ENCODE measurements around the gene CCDC32. TPM values are rescaled to one million over a fixed set of nuclear protein-coding genes. Genes with fewer than 3 reads are reported as not detected.

The CCDC32 gene
- total RNA-seq, 1 experiment from 2014 or later = 8.9 TPM

GRCh38 chr15:40554161-40554525 is 10.7 kb downstream of the CCDC32 start:
- H3K79me2 ChIP-seq (ENCODE audit: insufficient read depth, low read length) = no peaks in the 10 kb centered on the region; the same call in 1 of the 2 replicates

More at GRCh38 chr15:40554161-40554525, 10.7 kb downstream of the CCDC32 start:
- H3K79me1 ChIP-seq (ENCODE audit: insufficient read depth, low read depth, low read length, poor library complexity, severe bottlenecking) = no peaks in the 10 kb centered on the region
- H3K14ac ChIP-seq (ENCODE audit: insufficient read depth, low read length) = no peak overlapping the region
- no peaks in the 10 kb centered on the region for H3K9me3 ChIP-seq (ENCODE audit: control insufficient read depth, low read depth, low read length)
- no peaks in the 10 kb centered on the region for H3K23me2 ChIP-seq (ENCODE audit: insufficient read length, low read depth, low read length, poor library complexity, severe bottlenecking)
- no peak overlapping the region for H3K4ac ChIP-seq (ENCODE audit: low read depth, low read length)
- H3K4me2 ChIP-seq (ENCODE audit: insufficient read depth, insufficient read length, low read length) = no peak overlapping the region
- Mint-ChIP-seq H3K4me3 (peak overlapping the region in 1 of 2 experiments; percentile 49; a peak in 2 of 5 replicates), H3K27me3 (ENCODE audit: low read depth) (no peaks in the 10 kb centered on the region), H3K4me1 (peaks cover 33 to 40% of the 10 kb centered on the region in 2 experiments), H3K36me3 (ENCODE audit: insufficient read depth in 1 of 3, low read depth in 3 of 3) (peaks cover 1 to 14% (median 9%) of the 10 kb centered on the region in 3 experiments; a peak in 4 of 7 replicates), H3K27ac (peak overlapping the region in 2 of 3 experiments; percentile 68 to 95; a peak in 5 of 7 replicates), H3K9me3 (no peaks in the 10 kb centered on the region)
- no peak overlapping the region for H4K5ac ChIP-seq (ENCODE audit: insufficient read length, low read depth, low read length)
- H4K8ac ChIP-seq (replicated peaks; ENCODE audit: insufficient read length, low read depth, low read length) = no peak overlapping the region
- H2BK5ac ChIP-seq (ENCODE audit: insufficient read length, low read length) = no peak overlapping the region
- no peak overlapping the region for H2BK120ac ChIP-seq (ENCODE audit: low read depth, low read length, poor library complexity, severe bottlenecking)
- no peak overlapping the region for H2BK15ac ChIP-seq (ENCODE audit: low read depth, low read length)
- DNase-seq = peak; percentile 52
- no peak overlapping the region for H3K18ac ChIP-seq (ENCODE audit: insufficient read length, low read depth, low read length)
- H3K4me1 ChIP-seq (ENCODE audit: insufficient read depth, low read length) = peaks cover 7% of the 10 kb centered on the region; the same call in 1 of the 2 replicates
- H4K91ac ChIP-seq (ENCODE audit: insufficient read length, low read depth, low read length) = no peak overlapping the region
- no peak overlapping the region for H3K27ac ChIP-seq (ENCODE audit: insufficient read length, low read depth, low read length)
- H3K56ac ChIP-seq (ENCODE audit: insufficient read length, low read depth, low read length) = no peak overlapping the region
- no peaks in the 10 kb centered on the region for H3K27me3 ChIP-seq (ENCODE audit: insufficient read depth, low read length)
- no peak overlapping the region for H2BK20ac ChIP-seq (ENCODE audit: low read depth, low read length, poor library complexity, severe bottlenecking)
- H3K9ac ChIP-seq (ENCODE audit: extremely low read depth, insufficient read length, low read length) = no peak overlapping the region
- H2BK12ac ChIP-seq (ENCODE audit: insufficient read length, low read depth, low read length) = no peak overlapping the region
- WGBS (ENCODE audit: extremely low coverage, insufficient read length, low lambda C conversion rate) = no CpG with 5 or more reads among the region's 4 CpGs
- H4K20me1 ChIP-seq (ENCODE audit: control insufficient read depth, insufficient read depth, insufficient read length) = no peaks in the 10 kb centered on the region
- no peak overlapping the region for H3T11ph ChIP-seq (ENCODE audit: low read length)
- H3K23ac ChIP-seq (ENCODE audit: insufficient read length, low read depth, low read length) = no peak overlapping the region
- H2AK5ac ChIP-seq (ENCODE audit: insufficient read length, low read length) = no peak overlapping the region
- H2AFZ ChIP-seq (ENCODE audit: low read length) = no peak overlapping the region
- TF ChIP-seq, protein P1, sequence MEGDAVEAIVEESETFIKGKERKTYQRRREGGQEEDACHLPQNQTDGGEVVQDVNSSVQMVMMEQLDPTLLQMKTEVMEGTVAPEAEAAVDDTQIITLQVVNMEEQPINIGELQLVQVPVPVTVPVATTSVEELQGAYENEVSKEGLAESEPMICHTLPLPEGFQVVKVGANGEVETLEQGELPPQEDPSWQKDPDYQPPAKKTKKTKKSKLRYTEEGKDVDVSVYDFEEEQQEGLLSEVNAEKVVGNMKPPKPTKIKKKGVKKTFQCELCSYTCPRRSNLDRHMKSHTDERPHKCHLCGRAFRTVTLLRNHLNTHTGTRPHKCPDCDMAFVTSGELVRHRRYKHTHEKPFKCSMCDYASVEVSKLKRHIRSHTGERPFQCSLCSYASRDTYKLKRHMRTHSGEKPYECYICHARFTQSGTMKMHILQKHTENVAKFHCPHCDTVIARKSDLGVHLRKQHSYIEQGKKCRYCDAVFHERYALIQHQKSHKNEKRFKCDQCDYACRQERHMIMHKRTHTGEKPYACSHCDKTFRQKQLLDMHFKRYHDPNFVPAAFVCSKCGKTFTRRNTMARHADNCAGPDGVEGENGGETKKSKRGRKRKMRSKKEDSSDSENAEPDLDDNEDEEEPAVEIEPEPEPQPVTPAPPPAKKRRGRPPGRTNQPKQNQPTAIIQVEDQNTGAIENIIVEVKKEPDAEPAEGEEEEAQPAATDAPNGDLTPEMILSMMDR (conservative IDR thresholded peaks at IDR 0.05) = no peak

All from H9 (cell line).